OCI-LY1 (cell line): ENCODE data around the gene COL25A1.

Experiments used
- H2AFZ ChIP-seq: fragments of 200-600 bp; sonication (generic), shearing (Covaris generic); 2 replicates; pipeline ENCODE4 v1.6.0; 2014; ENCODE audit warnings: antibody characterized with exemption, mild to moderate bottlenecking, low read length
- H3F3A ChIP-seq: fragments of 200-600 bp; sonication (generic), shearing (Covaris generic); 2 replicates; pipeline ENCODE4 v1.6.0; 2014; ENCODE audit warnings: mild to moderate bottlenecking, antibody characterized with exemption, low read length, moderate library complexity; ENCODE audit not compliant: insufficient read depth
- H3K27ac ChIP-seq: fragments of 200-600 bp; sonication (generic); 2 replicates; pipeline ENCODE4 v1.5.1; 2014; ENCODE audit warnings: low read length, mixed run types, mild to moderate bottlenecking, low read depth; ENCODE audit not compliant: poor library complexity, severe bottlenecking
- H3K27me3 ChIP-seq: fragments of 200-600 bp; sonication (generic); 2 replicates; pipeline ENCODE4 v1.6.0; 2014; ENCODE audit warnings: antibody characterized with exemption, mild to moderate bottlenecking, low read length, moderate library complexity; ENCODE audit not compliant: insufficient read depth
- H3K36me3 ChIP-seq: fragments of 200-600 bp; sonication (generic); 2 replicates; pipeline ENCODE4 v1.6.1; 2014; ENCODE audit warnings: mild to moderate bottlenecking, antibody characterized with exemption, low read length, moderate library complexity, mixed read lengths; ENCODE audit not compliant: insufficient read depth
- H3K4me1 ChIP-seq: fragments of 200-600 bp; sonication (generic); 2 replicates; pipeline ENCODE4 v1.5.1; 2014; ENCODE audit warnings: mild to moderate bottlenecking, low read length, moderate library complexity; ENCODE audit not compliant: insufficient read depth, severe bottlenecking
- H3K4me2 ChIP-seq: fragments of 200-600 bp; sonication (generic), shearing (Covaris generic); 2 replicates; pipeline ENCODE4 v1.6.1; 2014; ENCODE audit warnings: low read length
- H3K4me3 ChIP-seq: fragments of 200-600 bp; sonication (generic); 2 replicates; pipeline ENCODE4 v1.5.1; 2014; ENCODE audit warnings: low read length, low read depth, mild to moderate bottlenecking, mixed read lengths; ENCODE audit not compliant: poor library complexity, severe bottlenecking
- H3K79me2 ChIP-seq: fragments of 200-600 bp; shearing (Covaris generic); 2 replicates; pipeline ENCODE4 v1.6.1; 2016; ENCODE audit warnings: mixed run types, low read length, mixed read lengths; ENCODE audit not compliant: insufficient read depth
- H3K9ac ChIP-seq: fragments of 200-600 bp; sonication (generic), shearing (Covaris generic); 2 replicates; pipeline ENCODE4 v1.6.1; 2014; ENCODE audit warnings: mild to moderate bottlenecking, low read length, mixed read lengths
- H3K9me2 ChIP-seq: fragments of 200-600 bp; sonication (generic), shearing (Covaris generic); 2 replicates; pipeline ENCODE4 v1.6.1; 2014; ENCODE audit warnings: low read depth, mild to moderate bottlenecking, low read length, mixed read lengths
- H3K9me3 ChIP-seq: fragments of 200-600 bp; shearing (Covaris generic); 2 replicates; pipeline ENCODE4 v1.6.1; 2014; ENCODE audit warnings: low read length, mixed read lengths
- H4K20me1 ChIP-seq: fragments of 200-600 bp; sonication (generic), shearing (Covaris generic); 2 replicates; pipeline ENCODE4 v1.6.0; 2016; ENCODE audit warnings: mild to moderate bottlenecking, low read length; ENCODE audit not compliant: insufficient read depth
- EZH2 ChIP-seq: fragments of 200-600 bp; sonication (generic), shearing (Covaris generic); IDR thresholded peaks from 2 replicates; pipeline ENCODE4 v1.8.0; 2017; ENCODE audit warnings: borderline replicate concordance, mixed run types, mild to moderate bottlenecking, antibody characterized with exemption, low read length, moderate library complexity, mixed read lengths
- TF ChIP-seq, protein P1 (sequence below): fragments of 200-600 bp; sonication (generic), shearing (Covaris generic); IDR thresholded peaks from 2 replicates; pipeline ENCODE4 v1.5.1; 2017; ENCODE audit warnings: mild to moderate bottlenecking, antibody characterized with exemption, low read length, moderate library complexity, mixed read lengths

Gene COL25A1

DNA sequence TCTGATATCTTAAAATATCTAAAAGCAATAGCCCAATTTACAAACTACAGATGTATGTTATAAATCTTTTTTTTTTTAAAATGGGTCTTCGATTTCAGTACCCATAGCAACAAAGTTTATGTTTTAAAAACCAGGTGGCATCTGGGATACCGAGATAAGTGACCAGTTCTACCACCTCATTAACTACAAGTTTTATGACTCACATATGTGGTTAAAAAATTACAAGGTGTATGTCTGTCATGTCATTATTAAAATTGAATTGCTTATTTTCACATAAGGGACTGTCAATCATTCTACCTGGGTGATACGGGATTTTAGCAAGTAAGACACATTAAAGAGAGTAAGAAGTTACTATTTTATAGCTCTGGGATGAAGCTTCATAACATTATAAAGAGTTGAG lies 347.6 kb downstream of the COL25A1 start:
- H3K27ac ChIP-seq = no peak overlapping the region
- H3K27me3 ChIP-seq = no peaks in the 10 kb centered on the region
- no peak overlapping the region for H3K4me3 ChIP-seq
- H3K4me1 ChIP-seq = no peaks in the 10 kb centered on the region
- no peaks in the 10 kb centered on the region for H3K36me3 ChIP-seq
- no peaks in the 10 kb centered on the region for H3K9me3 ChIP-seq
- no peak overlapping the region for H2AFZ ChIP-seq
- H3K79me2 ChIP-seq = no peaks in the 10 kb centered on the region
- no peak overlapping the region for H3K9ac ChIP-seq
- H4K20me1 ChIP-seq = no peaks in the 10 kb centered on the region
- H3K9me2 ChIP-seq = no peaks in the 10 kb centered on the region
- H3K4me2 ChIP-seq = no peak overlapping the region
- no peaks in the 10 kb centered on the region for H3F3A ChIP-seq
- no peak for TF ChIP-seq EZH2
- TF ChIP-seq, protein P1, sequence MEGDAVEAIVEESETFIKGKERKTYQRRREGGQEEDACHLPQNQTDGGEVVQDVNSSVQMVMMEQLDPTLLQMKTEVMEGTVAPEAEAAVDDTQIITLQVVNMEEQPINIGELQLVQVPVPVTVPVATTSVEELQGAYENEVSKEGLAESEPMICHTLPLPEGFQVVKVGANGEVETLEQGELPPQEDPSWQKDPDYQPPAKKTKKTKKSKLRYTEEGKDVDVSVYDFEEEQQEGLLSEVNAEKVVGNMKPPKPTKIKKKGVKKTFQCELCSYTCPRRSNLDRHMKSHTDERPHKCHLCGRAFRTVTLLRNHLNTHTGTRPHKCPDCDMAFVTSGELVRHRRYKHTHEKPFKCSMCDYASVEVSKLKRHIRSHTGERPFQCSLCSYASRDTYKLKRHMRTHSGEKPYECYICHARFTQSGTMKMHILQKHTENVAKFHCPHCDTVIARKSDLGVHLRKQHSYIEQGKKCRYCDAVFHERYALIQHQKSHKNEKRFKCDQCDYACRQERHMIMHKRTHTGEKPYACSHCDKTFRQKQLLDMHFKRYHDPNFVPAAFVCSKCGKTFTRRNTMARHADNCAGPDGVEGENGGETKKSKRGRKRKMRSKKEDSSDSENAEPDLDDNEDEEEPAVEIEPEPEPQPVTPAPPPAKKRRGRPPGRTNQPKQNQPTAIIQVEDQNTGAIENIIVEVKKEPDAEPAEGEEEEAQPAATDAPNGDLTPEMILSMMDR = no peak

DNA sequence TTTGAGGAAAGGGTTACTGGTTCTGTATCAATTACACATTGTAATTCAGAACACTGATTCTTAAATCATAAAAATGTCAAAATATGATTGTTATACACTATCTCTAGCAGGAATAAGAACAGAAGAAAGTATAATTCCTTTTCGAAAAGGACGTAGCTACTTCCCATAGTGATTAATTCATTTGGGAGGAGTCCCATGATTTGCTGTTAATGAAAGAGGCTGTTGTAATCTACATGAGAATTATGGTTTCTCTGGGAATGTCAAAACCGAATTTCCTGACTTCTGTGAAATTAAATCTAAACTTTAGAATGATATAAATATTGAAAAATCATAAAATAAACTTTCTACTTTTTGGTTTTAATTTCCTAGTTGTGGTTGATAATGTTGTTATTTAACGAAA lies 348.5 kb downstream of the COL25A1 start:
- no peak overlapping the region for H3K4me2 ChIP-seq
- no peaks in the 10 kb centered on the region for H3K79me2 ChIP-seq
- no peaks in the 10 kb centered on the region for H3K36me3 ChIP-seq
- H3K4me1 ChIP-seq = no peaks in the 10 kb centered on the region
- no peak for TF ChIP-seq EZH2
- H3F3A ChIP-seq = no peaks in the 10 kb centered on the region
- H2AFZ ChIP-seq = no peak overlapping the region
- no peaks in the 10 kb centered on the region for H3K27me3 ChIP-seq
- no peaks in the 10 kb centered on the region for H4K20me1 ChIP-seq
- no peaks in the 10 kb centered on the region for H3K9me3 ChIP-seq
- no peaks in the 10 kb centered on the region for H3K9me2 ChIP-seq
- no peak overlapping the region for H3K4me3 ChIP-seq
- no peak overlapping the region for H3K9ac ChIP-seq
- no peak overlapping the region for H3K27ac ChIP-seq

DNA sequence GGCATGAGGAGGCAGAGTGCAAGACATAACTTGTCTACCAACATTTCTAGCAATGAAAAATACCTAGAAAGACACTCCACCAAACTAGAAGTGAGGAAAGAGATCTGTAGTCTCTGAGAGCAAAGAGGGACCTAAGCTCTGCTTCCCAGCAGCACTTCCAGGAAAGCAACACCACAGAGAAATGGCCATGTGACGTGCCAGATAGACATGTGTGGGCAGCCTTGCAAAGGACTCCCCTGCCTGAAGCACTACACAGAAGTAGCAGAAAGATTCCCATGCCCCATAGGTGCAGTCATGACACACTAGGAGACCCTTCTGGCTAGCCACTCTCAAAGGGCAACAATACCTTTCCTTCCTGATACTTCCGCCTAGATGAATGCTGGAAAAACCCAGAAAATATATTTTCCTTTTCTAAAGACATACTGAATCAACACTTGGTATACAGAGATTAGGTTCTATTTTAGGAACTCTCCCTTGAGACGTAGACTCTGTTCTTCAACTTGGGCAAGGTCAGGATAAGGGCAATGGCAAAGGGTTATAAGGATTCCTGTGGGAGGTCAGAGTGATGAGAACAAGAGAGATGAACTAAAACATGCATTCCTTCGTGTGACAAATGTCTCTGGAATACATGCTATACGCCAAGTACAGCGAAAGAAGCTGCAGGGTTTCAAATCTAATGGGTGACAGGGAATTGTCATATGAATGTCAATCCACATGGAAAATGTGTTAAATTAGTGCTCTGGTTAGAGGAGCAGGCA lies 352.1 kb downstream of the COL25A1 start:
- no peaks in the 10 kb centered on the region for H3K27me3 ChIP-seq
- H3K9me2 ChIP-seq = no peaks in the 10 kb centered on the region
- H3K4me2 ChIP-seq = no peak overlapping the region
- no peak overlapping the region for H2AFZ ChIP-seq
- no peak overlapping the region for H3K27ac ChIP-seq
- no peaks in the 10 kb centered on the region for H3K4me1 ChIP-seq
- H3K79me2 ChIP-seq = no peaks in the 10 kb centered on the region
- H3K9ac ChIP-seq = no peak overlapping the region
- no peaks in the 10 kb centered on the region for H4K20me1 ChIP-seq
- TF ChIP-seq, protein P1 = no peak
- TF ChIP-seq EZH2 = no peak
- H3K4me3 ChIP-seq = no peak overlapping the region
- no peaks in the 10 kb centered on the region for H3F3A ChIP-seq
- H3K9me3 ChIP-seq = no peaks in the 10 kb centered on the region
- H3K36me3 ChIP-seq = no peaks in the 10 kb centered on the region

DNA sequence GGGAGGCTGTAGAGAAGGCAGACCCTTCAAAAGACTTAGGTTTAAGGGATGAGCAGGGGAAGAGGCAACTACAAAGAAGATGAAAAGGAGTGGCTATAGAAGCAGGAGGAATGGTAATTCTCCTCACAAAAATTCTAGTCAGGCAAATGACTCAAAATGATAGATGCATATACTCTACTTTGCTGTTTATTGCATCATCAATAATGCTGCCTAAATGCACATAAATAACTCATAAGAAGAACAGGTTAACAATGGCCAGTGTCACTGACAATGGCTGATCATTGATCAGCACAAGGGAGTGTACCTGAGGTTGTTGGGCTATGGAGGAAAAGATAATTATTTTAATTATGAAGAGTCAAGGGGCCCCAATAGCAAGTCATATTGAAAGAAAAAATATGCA lies 354.9 kb downstream of the COL25A1 start:
- H3K4me3 ChIP-seq = no peak overlapping the region
- H3K4me1 ChIP-seq = no peaks in the 10 kb centered on the region
- no peaks in the 10 kb centered on the region for H3K9me2 ChIP-seq
- TF ChIP-seq EZH2 = no peak
- TF ChIP-seq, protein P1 = no peak
- no peaks in the 10 kb centered on the region for H3K27me3 ChIP-seq
- no peak overlapping the region for H2AFZ ChIP-seq
- no peak overlapping the region for H3K27ac ChIP-seq
- H3K9me3 ChIP-seq = no peaks in the 10 kb centered on the region
- no peak overlapping the region for H3K9ac ChIP-seq
- no peaks in the 10 kb centered on the region for H3K36me3 ChIP-seq
- no peaks in the 10 kb centered on the region for H4K20me1 ChIP-seq
- no peaks in the 10 kb centered on the region for H3K79me2 ChIP-seq
- no peaks in the 10 kb centered on the region for H3F3A ChIP-seq
- H3K4me2 ChIP-seq = no peak overlapping the region
